Heart left ventricle (tissue), 16 donors: ENCODE results near the gene SLC22A23. TPM values are rescaled to one million over a fixed set of nuclear protein-coding genes. Genes with fewer than 3 reads are reported as not detected.

Experiments used
- ATAC-seq, 4 donors: fragments of 200-7000 bp; cut with Tn5 transposase; one replicate each; pipeline ENCODE4 v1.9.1; 2020 to 2022; ENCODE audit warnings: moderate library complexity in 4 of 4, mild to moderate bottlenecking in 3 of 4, moderate number of reproducible peaks in 1 of 4
- DNase-seq, 5 donors: peaks; one replicate each; pipeline ENCODE4 v3.0.0-alpha.2; 2020
- H3K27ac ChIP-seq, 12 donors: fragments of 200-600 bp; sonication (generic) in 4 of 12; one replicate each; pipeline versions ENCODE4 v1.5.0 to v1.8.0; 2016 to 2022; ENCODE audit warnings: mild to moderate bottlenecking in 2 of 12
- H3K27me3 ChIP-seq, 9 donors: fragments of 200-600 bp; sonication (generic) in 2 of 9; one replicate each; pipeline versions ENCODE4 v1.5.1 to v1.8.0; 2016 to 2022; ENCODE audit warnings: mild to moderate bottlenecking in 3 of 9
- H3K36me3 ChIP-seq, 9 donors: fragments of 200-600 bp; sonication (generic) in 2 of 9; one replicate each; pipeline versions ENCODE4 v1.5.0 to v1.8.0; 2018 to 2022; ENCODE audit warnings: mild to moderate bottlenecking in 2 of 9
- H3K4me1 ChIP-seq, 12 donors: fragments of 200-600 bp; sonication (generic) in 4 of 12; one replicate each; pipeline versions ENCODE4 v1.5.0 to v1.8.0; 2016 to 2022; ENCODE audit warnings: mild to moderate bottlenecking in 3 of 12
- H3K4me3 ChIP-seq, 12 donors: fragments of 200-600 bp; sonication (generic) in 4 of 12; one replicate each; pipeline versions ENCODE4 v1.5.0 to v1.8.0; 2017 to 2022; ENCODE audit warnings: mild to moderate bottlenecking in 9 of 12, moderate library complexity in 4 of 12
- H3K9me3 ChIP-seq, 12 donors: fragments of 200-600 bp; sonication (generic) in 4 of 12; one replicate each; pipeline versions ENCODE4 v1.5.0 to v1.8.0; 2016 to 2022; ENCODE audit warnings: mild to moderate bottlenecking in 1 of 12
- CTCF ChIP-seq, 12 donors: fragments of 200-600 bp; sonication (generic) in 4 of 12; IDR thresholded peaks; one replicate each; pipeline versions ENCODE4 v1.5.0 to v1.8.0; 2018 to 2022; ENCODE audit warnings: antibody characterized with exemption in 12 of 12, mild to moderate bottlenecking in 5 of 12
- POLR2A ChIP-seq, 2 donors: fragments of 450-650 bp; IDR thresholded peaks; one replicate each; pipeline ENCODE4 v1.6.1; 2017; ENCODE audit warnings: antibody characterized with exemption in 2 of 2, mild to moderate bottlenecking in 2 of 2, moderate library complexity in 2 of 2
- WGBS, 4 donors: extraction: QIAGEN DNeasy Blood & Tissue Kit in 2 of 4; methylation state at CpG; one replicate each; pipeline versions ENCODE4 v1.1.5 to v1.1.7; 2013 to 2018; 5-methylcytosine and 5-hydroxymethylcytosine counted together
- intact Hi-C, 10 donors: fragments of 100-400 bp; cut with DNase I; formaldehyde crosslinking; loops; one replicate each; pipeline versions ENCODE4 v1.11.1 to v1.14.2; 2022
- polyA plus RNA-seq, 2 donors: library from polyadenylated mRNA; stranded (reverse); fragments of 200-250 nt; gene quantifications; one replicate each; pipeline ENCODE4 v1.2.3, GENCODE V29; 2013
- total RNA-seq, 9 donors: library from RNA; depleted of rRNA in 2 of 9; stranded (reverse); fragments of >200 nt in 2 of 9; fragmentation: NEBNext Ultra II Directional in 3 of 9; extraction: Animal tissue kit (Norgen Biotek cat#: 25700) in 3 of 9; gene quantifications; one replicate each; pipeline versions ENCODE4 v1.1.0 to v1.2.4, GENCODE V29; 2016 to 2023
- donor health status: ischemic (EF 13 %, LVEDD 7.1; RV severe dilation, severe dysfunction).
- donor health status: healthy with polysubstance abuse.
- donor health status: DM: no; HTN: yes; CAD: no.
- donor health status: DM: no; HTN: no; CAD: no.
- donor health status: ischemic (EF 25% LVEDD 6.9; RV normal size, moderate dysfunction).
- donor health status: ischemic (EF 25% LVEDD 5.7; RV mildly dilated, moderate dysfunction).
- donor health status: healthy.
- donor health status: DM: yes; HTN: yes; CAD: no.
- donor health status: ischemic (EF 35%, LVEDD 5.7; RV mildly dilated, moderate dysfunction).
- donor health status: nonischemic (EF 11% LVEDD 7.7; RV severe dilation, severe dysfunction).
- donor health status: DM: yes; HTN: yes; CAD: no.
- donor health status: PGD.
- donor health status: ischemic (EF 29% LVEDD 5.4; RV normal size, mild dysfunction).
- donor health status: nonischemic (EF 23%, LVEDD 6.1; RV moderate dilation, normal function).

Gene SLC22A23
- total and polyA plus RNA-seq, 11 donors, result 2.9 to 12.4 (median 5.2) TPM

GRCh38 chr6:3281631-3282475 lies 175.0 kb downstream of the SLC22A23 start:
- Histone ChIP-seq H3K27me3 (no peaks in the 10 kb centered on the region), H3K27ac (peak overlapping the region in 10 of 12 donors; percentile 5 to 71 (median 50)), H3K9me3 (no peaks in the 10 kb centered on the region), H3K4me3 (no peak overlapping the region), H3K36me3 (peaks cover 0 to 6% (median 0%) of the 10 kb centered on the region in 9 donors), H3K4me1 (peaks cover 0 to 28% (median 18%) of the 10 kb centered on the region in 12 donors)
- intact Hi-C loops, result loop anchor here in 7 of 10 donors (2.0 to 10.0 kb wide), 5 partner anchors 173 to 603 kb away; partner anchors contain the start of gene SLC22A23 (in 6 of the 7)
- no peak for TF ChIP-seq POLR2A (IDR thresholded peaks at IDR 0.05)
- TF ChIP-seq CTCF (IDR thresholded peaks at IDR 0.05), result no peak
- 47 to 55% (median 53%) methylated on average over 13 of the region's 13 CpGs for whole genome bisulfite sequencing, 4 donors
- ATAC-seq (peak in 3 of 4 donors; percentile 26 to 66 (median 37)), DNase-seq (no peak)

- Histone ChIP-seq H3K27me3 (no peaks in the 10 kb centered on the region), H3K36me3 (peaks cover 0 to 6% (median 0%) of the 10 kb centered on the region in 9 donors), H3K9me3 (no peaks in the 10 kb centered on the region), H3K4me3 (no peak overlapping the region), H3K27ac (peak overlapping the region in 8 of 12 donors; percentile 22 to 55 (median 52)), H3K4me1 (peaks cover 0 to 28% (median 18%) of the 10 kb centered on the region in 12 donors)
- ATAC-seq (no peak), DNase-seq (no peak)
- intact Hi-C loops, result loop anchor here in 7 of 10 donors (1.0 to 10.0 kb wide), 6 partner anchors 174 to 604 kb away; partner anchors contain the start of gene SLC22A23 (in 6 of the 7)
- no peak for TF ChIP-seq POLR2A (IDR thresholded peaks at IDR 0.05)
- TF ChIP-seq CTCF (IDR thresholded peaks at IDR 0.05), result no peak
- 91 to 93% (median 92%) methylated on average over 14 of the region's 14 CpGs for WGBS, 4 donors
Measured at GRCh38 chr6:3280866-3281465, 175.9 kb downstream of the SLC22A23 start.

GRCh38 chr6:3280091-3280490 lies 176.8 kb downstream of the SLC22A23 start:
- WGBS, 4 donors, result 70 to 77% (median 77%) methylated on average over 14 of the region's 14 CpGs
- peaks cover 0 to 28% (median 18%) of the 10 kb centered on the region in 12 donors for H3K4me1 ChIP-seq
- H3K4me3 ChIP-seq, result no peak overlapping the region
- DNase-seq (no peak), ATAC-seq (peak in 1 of 4 donors; percentile 22)
- H3K9me3 ChIP-seq, result no peaks in the 10 kb centered on the region
- H3K36me3 ChIP-seq, result peaks cover 0 to 6% (median 0%) of the 10 kb centered on the region in 9 donors
- H3K27me3 ChIP-seq, result no peaks in the 10 kb centered on the region
- no peak overlapping the region for H3K27ac ChIP-seq
- no peak for TF ChIP-seq POLR2A (IDR thresholded peaks at IDR 0.05)
- no peak for TF ChIP-seq CTCF (IDR thresholded peaks at IDR 0.05)
- intact Hi-C loops, result loop anchor here in 7 of 10 donors (1.0 to 10.0 kb wide), 6 partner anchors 175 to 605 kb away; partner anchors contain the start of gene SLC22A23 (in 6 of the 7)

- no peak for ATAC-seq
- Histone ChIP-seq H3K36me3 (peaks cover 0 to 4% (median 0%) of the 10 kb centered on the region in 9 donors), H3K9me3 (no peaks in the 10 kb centered on the region), H3K27me3 (no peaks in the 10 kb centered on the region), H3K27ac (no peak overlapping the region), H3K4me3 (no peak overlapping the region), H3K4me1 (peaks cover 0 to 28% (median 18%) of the 10 kb centered on the region in 12 donors)
- WGBS, 4 donors, result 77 to 90% (median 82%) methylated on average over 4 of the region's 4 CpGs
- intact Hi-C loops, result loop anchor here in 9 of 10 donors (1.0 to 10.0 kb wide), 14 partner anchors 78 to 876 kb away; partner anchors contain the start of genes FAM50B (in 1 of the 9) and SLC22A23 (in 1 of the 9)
- DNase-seq, result no peak
- TF ChIP-seq CTCF (IDR thresholded peaks at IDR 0.05), result no peak
- TF ChIP-seq POLR2A (IDR thresholded peaks at IDR 0.05), result no peak
Measured at GRCh38 chr6:3278691-3279090, 178.2 kb downstream of the SLC22A23 start.
